ENCODE data around the gene CEP135. TPM values are rescaled to one million over a fixed set of nuclear protein-coding genes. Genes with fewer than 3 reads are reported as not detected.

CEP135 gene
- total and polyA plus RNA-seq, 2 donors (not counting 1 experiment from before 2014, with no cell fraction given): 6.4 to 41.0 TPM

GRCh38 chr4:56051710-56052075 is 102.9 kb downstream of the CEP135 start:
- Mint-ChIP-seq H3K27ac (no peak overlapping the region), H3K4me3 (no peak overlapping the region), H3K27me3 (peaks cover 35% of the 10 kb centered on the region), H3K4me1 (peaks cover 13% of the 10 kb centered on the region), H3K9me3 (ENCODE audit: insufficient read depth) (no peaks in the 10 kb centered on the region)
- H3K9me3 ChIP-seq (ENCODE audit: control extremely low read depth in 1 of 3, control insufficient read depth in 2 of 3, insufficient read depth in 1 of 3, low read length in 2 of 3): no peaks in the 10 kb centered on the region
- no peak overlapping the region for H3K27ac ChIP-seq (ENCODE audit: low read length in 2 of 2)
- ChIA-PET POLR2A (no interaction called here), CTCF (interaction anchor here (1.3 kb wide), 1 partner anchor 103 kb away, joined by 3 read pairs; no protein-coding TSS in a partner anchor)
- ATAC-seq (ENCODE audit: low read depth) (no peak), DNase-seq (no peak)
- peaks cover 15 to 17% of the 10 kb centered on the region in 2 donors for H3K4me1 ChIP-seq (ENCODE audit: control insufficient read depth in 2 of 2, insufficient read depth in 2 of 2, low read length in 2 of 2)
- WGBS (ENCODE audit: insufficient coverage): no CpG with 5 or more reads among the region's 1 CpG
- no peak for TF ChIP-seq EZH2 (IDR thresholded peaks at IDR 0.05; ENCODE audit: borderline replicate concordance, insufficient read depth, low read depth, low read length, poor library complexity, severe bottlenecking)
- TF ChIP-seq CTCF (IDR thresholded peaks at IDR 0.05): no peak
- H4K20me1 ChIP-seq (ENCODE audit: control insufficient read depth, insufficient read depth, low read length, poor library complexity, severe bottlenecking): no peaks in the 10 kb centered on the region
- no peak overlapping the region for H2AFZ ChIP-seq (ENCODE audit: insufficient read depth, low read depth, low read length, poor library complexity, severe bottlenecking)
- H3K36me3 ChIP-seq (replicated peaks in 1 of 2; ENCODE audit: control extremely low read depth in 1 of 2, control insufficient read depth in 1 of 2, extremely low read depth in 1 of 2, insufficient read depth in 2 of 2, low read length in 1 of 2): no peaks in the 10 kb centered on the region
- H3K4me2 ChIP-seq (replicated peaks; ENCODE audit: low read depth, low read length, poor library complexity, severe bottlenecking): no peak overlapping the region
- H3K9ac ChIP-seq (ENCODE audit: low read length): no peak overlapping the region
- H3K27me3 ChIP-seq (replicated peaks in 1 of 4; ENCODE audit: control extremely low read depth in 1 of 4, control insufficient read depth in 3 of 4, insufficient read depth in 4 of 4, low read length in 3 of 4): peaks cover 0 to 20% (median 11%) of the 10 kb centered on the region in 4 experiments
- H3K4me3 ChIP-seq (ENCODE audit: control extremely low read depth in 1 of 5, extremely low read depth in 1 of 5, insufficient read depth in 1 of 5, low read depth in 2 of 5, low read length in 4 of 5): no peak overlapping the region
- intact Hi-C loops (cut with micrococcal nuclease): no loop called here
- H3K79me2 ChIP-seq (ENCODE audit: control insufficient read depth, insufficient read depth, low read length): no peaks in the 10 kb centered on the region

GRCh38 chr4:56052481-56052880 is 103.7 kb downstream of the CEP135 start:
- no peak overlapping the region for H3K27ac Mint-ChIP-seq
- no peak for DNase-seq
- H3K4me3 Mint-ChIP-seq: no peak overlapping the region
- Histone ChIP-seq H3K9me3 (ENCODE audit: control extremely low read depth in 1 of 3, control insufficient read depth in 2 of 3, insufficient read depth in 1 of 3, low read length in 2 of 3) (no peaks in the 10 kb centered on the region), H3K4me3 (ENCODE audit: control extremely low read depth in 1 of 5, extremely low read depth in 1 of 5, insufficient read depth in 1 of 5, low read depth in 2 of 5, low read length in 4 of 5) (no peak overlapping the region), H2AFZ (ENCODE audit: insufficient read depth, low read depth, low read length, poor library complexity, severe bottlenecking) (no peak overlapping the region), H3K27ac (ENCODE audit: low read length in 2 of 2) (no peak overlapping the region), H3K27me3 (replicated peaks in 1 of 4; ENCODE audit: control extremely low read depth in 1 of 4, control insufficient read depth in 3 of 4, insufficient read depth in 4 of 4, low read length in 3 of 4) (peaks cover 0 to 20% (median 11%) of the 10 kb centered on the region in 4 experiments), H3K4me2 (replicated peaks; ENCODE audit: low read depth, low read length, poor library complexity, severe bottlenecking) (no peak overlapping the region), H3K4me1 (ENCODE audit: control insufficient read depth in 2 of 2, insufficient read depth in 2 of 2, low read length in 2 of 2) (peaks cover 15 to 17% of the 10 kb centered on the region in 2 donors), H3K9ac (ENCODE audit: low read length) (no peak overlapping the region), H4K20me1 (ENCODE audit: control insufficient read depth, insufficient read depth, low read length, poor library complexity, severe bottlenecking) (no peaks in the 10 kb centered on the region), H3K36me3 (replicated peaks in 1 of 2; ENCODE audit: control extremely low read depth in 1 of 2, control insufficient read depth in 1 of 2, extremely low read depth in 1 of 2, insufficient read depth in 2 of 2, low read length in 1 of 2) (no peaks in the 10 kb centered on the region), H3K79me2 (ENCODE audit: control insufficient read depth, insufficient read depth, low read length) (no peaks in the 10 kb centered on the region)
- no CpG with 5 or more reads among the region's 1 CpG for WGBS (ENCODE audit: insufficient coverage)
- no peaks in the 10 kb centered on the region for H3K9me3 Mint-ChIP-seq (ENCODE audit: insufficient read depth)
- peaks cover 13% of the 10 kb centered on the region for H3K4me1 Mint-ChIP-seq
- TF ChIP-seq CTCF (IDR thresholded peaks at IDR 0.05): no peak
- no peak for TF ChIP-seq EZH2 (IDR thresholded peaks at IDR 0.05; ENCODE audit: borderline replicate concordance, insufficient read depth, low read depth, low read length, poor library complexity, severe bottlenecking)
- intact Hi-C loops (cut with micrococcal nuclease): no loop called here
- H3K27me3 Mint-ChIP-seq: peaks cover 35% of the 10 kb centered on the region
- ChIA-PET CTCF (no interaction called here), POLR2A (no interaction called here)
- no peak for ATAC-seq (ENCODE audit: low read depth)
